Left lung (tissue), 10 donors: ENCODE results near the gene A2M. TPM values are rescaled to one million over a fixed set of nuclear protein-coding genes. Genes with fewer than 3 reads are reported as not detected.

Source experiments
- ATAC-seq: fragments of 200-7000 bp; cut with Tn5 transposase; one replicate; pipeline ENCODE4 v1.9.1; 2020; ENCODE audit warnings: moderate library complexity
- DNase-seq, 4 donors: peaks; one replicate each; pipeline ENCODE4 v3.0.0-alpha.2; 2013 to 2020
- H3K27ac ChIP-seq, 2 donors: fragments of 200-600 bp; sonication (generic) in 1 of 2; one replicate each; pipeline versions ENCODE4 v1.5.0 to v1.8.0; 2020 to 2021
- H3K27me3 ChIP-seq, 2 donors: fragments of 200-600 bp; sonication (generic) in 1 of 2; one replicate each; pipeline versions ENCODE4 v1.5.0 to v1.8.0; 2020 to 2021
- H3K36me3 ChIP-seq, 2 donors: fragments of 200-600 bp; sonication (generic) in 1 of 2; one replicate each; pipeline versions ENCODE4 v1.5.0 to v1.8.0; 2020 to 2021
- H3K4me1 ChIP-seq, 2 donors: fragments of 200-600 bp; one replicate each; pipeline ENCODE4 v1.8.0; 2021
- H3K4me3 ChIP-seq, 2 donors: fragments of 200-600 bp; sonication (generic) in 1 of 2; one replicate each; pipeline versions ENCODE4 v1.5.0 to v1.8.0; 2020 to 2021; ENCODE audit warnings: mild to moderate bottlenecking in 1 of 2
- H3K9me3 ChIP-seq, 2 donors: fragments of 200-600 bp; sonication (generic) in 1 of 2; one replicate each; pipeline versions ENCODE4 v1.5.0 to v1.8.0; 2020 to 2021
- intact Hi-C, 2 donors: fragments of 100-400 bp; cut with DNase I; formaldehyde crosslinking; loops; one replicate each; pipeline versions ENCODE4 v1.11.2 to v1.14.2; 2022
- polyA plus RNA-seq, 6 donors: library from polyadenylated mRNA; unstranded; fragments of 120-200 nt; gene quantifications; one replicate each; pipeline ENCODE4 v1.2.1, GENCODE V29; 2013; ENCODE audit not compliant: insufficient read length in 6 of 6
- total RNA-seq, 2 donors: library from RNA; stranded (reverse); fragmentation: NEBNext Ultra II Directional; extraction: Animal tissue kit (Norgen Biotek cat#: 25700); gene quantifications; one replicate each; pipeline ENCODE4 v1.2.1, GENCODE V29; 2021
- TF ChIP-seq, protein P1 (sequence below), 2 donors: fragments of 200-600 bp; sonication (generic) in 1 of 2; IDR thresholded peaks; one replicate each; pipeline versions ENCODE4 v1.5.0 to v1.8.0; 2021; ENCODE audit warnings: antibody characterized with exemption in 2 of 2
- donor health status: DM: no; HTN: yes; CAD: no.
- donor health status: DM: no; HTN: no; CAD: no.

Gene A2M
- total and polyA plus RNA-seq, 8 donors: 814 to 2,660 (median 2,105) TPM

DNA sequence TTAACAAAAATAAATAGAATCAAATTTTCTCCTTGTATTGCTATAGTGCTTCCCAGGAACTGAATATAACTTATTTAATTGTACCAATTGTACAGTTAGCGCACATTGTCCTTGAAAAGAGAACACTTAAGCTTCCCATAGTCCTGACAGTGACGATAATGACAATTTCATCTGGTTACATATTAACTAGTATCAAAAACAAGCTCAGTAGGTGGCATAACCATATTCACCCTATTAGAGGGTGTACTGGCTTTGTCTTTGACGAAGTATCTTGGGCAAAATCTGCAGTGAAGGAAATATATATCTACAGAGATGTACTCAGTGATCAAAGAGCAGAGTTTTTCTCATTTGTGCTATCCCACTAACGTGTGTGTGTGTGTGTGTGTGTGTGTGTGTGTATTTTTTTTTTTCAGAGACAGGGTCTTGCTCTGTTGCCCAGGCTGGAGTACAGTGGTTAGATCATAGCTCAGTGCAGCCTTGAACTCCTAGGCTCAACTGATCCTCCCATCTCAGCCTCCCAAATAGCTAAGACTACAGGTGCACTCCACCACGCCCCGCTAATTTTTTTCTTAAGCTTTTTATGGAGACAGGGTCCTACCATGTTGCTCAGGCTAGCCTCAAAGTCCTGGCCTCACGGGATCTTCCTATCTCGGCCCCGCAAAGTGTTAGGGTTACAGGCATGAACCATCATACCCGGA is 4.9 kb upstream of the A2M start:
- Histone ChIP-seq H3K9me3 (no peaks in the 10 kb centered on the region), H3K36me3 (no peaks in the 10 kb centered on the region), H3K4me3 (no peak overlapping the region), H3K27me3 (no peaks in the 10 kb centered on the region), H3K27ac (no peak overlapping the region), H3K4me1 (peaks cover 19 to 51% of the 10 kb centered on the region in 2 donors)
- TF ChIP-seq, protein P1, sequence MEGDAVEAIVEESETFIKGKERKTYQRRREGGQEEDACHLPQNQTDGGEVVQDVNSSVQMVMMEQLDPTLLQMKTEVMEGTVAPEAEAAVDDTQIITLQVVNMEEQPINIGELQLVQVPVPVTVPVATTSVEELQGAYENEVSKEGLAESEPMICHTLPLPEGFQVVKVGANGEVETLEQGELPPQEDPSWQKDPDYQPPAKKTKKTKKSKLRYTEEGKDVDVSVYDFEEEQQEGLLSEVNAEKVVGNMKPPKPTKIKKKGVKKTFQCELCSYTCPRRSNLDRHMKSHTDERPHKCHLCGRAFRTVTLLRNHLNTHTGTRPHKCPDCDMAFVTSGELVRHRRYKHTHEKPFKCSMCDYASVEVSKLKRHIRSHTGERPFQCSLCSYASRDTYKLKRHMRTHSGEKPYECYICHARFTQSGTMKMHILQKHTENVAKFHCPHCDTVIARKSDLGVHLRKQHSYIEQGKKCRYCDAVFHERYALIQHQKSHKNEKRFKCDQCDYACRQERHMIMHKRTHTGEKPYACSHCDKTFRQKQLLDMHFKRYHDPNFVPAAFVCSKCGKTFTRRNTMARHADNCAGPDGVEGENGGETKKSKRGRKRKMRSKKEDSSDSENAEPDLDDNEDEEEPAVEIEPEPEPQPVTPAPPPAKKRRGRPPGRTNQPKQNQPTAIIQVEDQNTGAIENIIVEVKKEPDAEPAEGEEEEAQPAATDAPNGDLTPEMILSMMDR (IDR thresholded peaks at IDR 0.05): no peak
- intact Hi-C loops: no loop called here
- ATAC-seq (no peak), DNase-seq (no peak)

DNA sequence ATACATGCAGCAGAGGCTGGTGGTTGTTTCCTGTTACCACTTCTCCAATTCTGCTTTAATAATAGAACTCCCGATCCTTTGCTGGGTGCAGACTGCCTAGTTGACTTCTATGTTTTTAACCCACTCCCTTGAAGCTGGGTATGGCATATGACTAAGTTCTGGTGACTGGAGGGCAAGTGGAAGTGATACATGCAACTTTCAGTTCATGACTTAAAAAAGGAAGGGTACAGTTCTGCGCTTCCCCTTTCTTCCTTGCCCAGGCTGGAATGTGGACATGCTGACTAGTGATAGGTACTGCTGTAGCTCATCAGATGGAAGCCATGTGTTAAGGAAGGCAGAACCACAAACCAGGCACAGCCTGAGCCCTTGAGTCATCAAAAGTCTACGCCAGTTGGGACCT is 2.4 kb upstream of the A2M start:
- DNase-seq: peak in 1 of 4 donors; percentile 62
- intact Hi-C loops: no loop called here
- ATAC-seq: peak; percentile 75
- peak overlapping the region; percentile 70 to 77 for H3K27ac ChIP-seq
- H3K4me1 ChIP-seq: peaks cover 19 to 44% of the 10 kb centered on the region in 2 donors
- H3K36me3 ChIP-seq: no peaks in the 10 kb centered on the region
- H3K27me3 ChIP-seq: no peaks in the 10 kb centered on the region
- no peak overlapping the region for H3K4me3 ChIP-seq
- TF ChIP-seq, protein P1 (IDR thresholded peaks at IDR 0.05): no peak
- H3K9me3 ChIP-seq: no peaks in the 10 kb centered on the region

DNA sequence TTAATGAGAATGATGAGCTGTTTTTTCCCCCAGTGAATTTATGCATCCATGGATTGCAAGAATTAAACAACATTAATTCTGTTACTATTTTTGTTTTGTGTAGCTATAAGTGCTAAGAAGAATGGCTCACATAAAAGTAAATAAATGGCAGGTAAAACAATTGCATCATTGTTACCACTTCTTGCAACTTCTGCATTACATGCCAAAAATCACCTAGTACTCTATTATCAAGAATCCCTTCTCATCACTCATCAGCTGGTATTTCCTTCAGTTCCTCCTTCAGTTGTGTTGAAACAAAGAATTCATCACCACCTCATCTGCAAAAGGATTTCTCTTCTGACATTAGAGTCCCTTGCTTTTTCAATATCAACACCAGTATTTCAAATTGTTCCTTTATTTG is 773 bp downstream of the A2M start:
- TF ChIP-seq, protein P1 (IDR thresholded peaks at IDR 0.05): no peak
- ATAC-seq (no peak), DNase-seq (no peak)
- peaks cover 0 to 10% of the 10 kb centered on the region in 2 donors for H3K36me3 ChIP-seq
- H3K27me3 ChIP-seq: no peaks in the 10 kb centered on the region
- H3K27ac ChIP-seq: peak overlapping the region; percentile 70 to 77
- intact Hi-C loops: no loop called here
- H3K4me3 ChIP-seq: peak overlapping the region; percentile 36 to 40
- peaks cover 27 to 39% of the 10 kb centered on the region in 2 donors for H3K4me1 ChIP-seq
- H3K9me3 ChIP-seq: no peaks in the 10 kb centered on the region

DNA sequence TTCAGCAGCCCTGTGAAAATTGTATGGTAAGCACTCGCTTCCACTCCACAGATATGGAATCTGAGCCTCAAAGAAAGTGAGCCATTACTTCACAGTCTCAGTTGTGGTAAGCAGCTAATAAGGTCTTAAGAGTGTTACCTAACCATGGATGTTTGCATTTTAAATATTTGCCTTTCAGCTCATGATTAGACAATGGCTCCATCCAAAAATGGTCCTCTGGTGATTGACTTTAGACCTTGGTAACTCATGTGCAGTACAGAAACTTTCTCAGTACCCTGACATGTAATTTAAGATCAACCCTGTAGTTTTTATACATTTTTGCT is 1.8 kb downstream of the A2M start:
- Histone ChIP-seq H3K9me3 (no peaks in the 10 kb centered on the region), H3K4me1 (peaks cover 25 to 35% of the 10 kb centered on the region in 2 donors), H3K4me3 (peak overlapping the region; percentile 36 to 40), H3K27ac (peak overlapping the region; percentile 45 to 70), H3K27me3 (no peaks in the 10 kb centered on the region), H3K36me3 (peaks cover 0 to 18% of the 10 kb centered on the region in 2 donors)
- ATAC-seq (no peak), DNase-seq (no peak)
- intact Hi-C loops: no loop called here
- TF ChIP-seq, protein P1 (IDR thresholded peaks at IDR 0.05): no peak

DNA sequence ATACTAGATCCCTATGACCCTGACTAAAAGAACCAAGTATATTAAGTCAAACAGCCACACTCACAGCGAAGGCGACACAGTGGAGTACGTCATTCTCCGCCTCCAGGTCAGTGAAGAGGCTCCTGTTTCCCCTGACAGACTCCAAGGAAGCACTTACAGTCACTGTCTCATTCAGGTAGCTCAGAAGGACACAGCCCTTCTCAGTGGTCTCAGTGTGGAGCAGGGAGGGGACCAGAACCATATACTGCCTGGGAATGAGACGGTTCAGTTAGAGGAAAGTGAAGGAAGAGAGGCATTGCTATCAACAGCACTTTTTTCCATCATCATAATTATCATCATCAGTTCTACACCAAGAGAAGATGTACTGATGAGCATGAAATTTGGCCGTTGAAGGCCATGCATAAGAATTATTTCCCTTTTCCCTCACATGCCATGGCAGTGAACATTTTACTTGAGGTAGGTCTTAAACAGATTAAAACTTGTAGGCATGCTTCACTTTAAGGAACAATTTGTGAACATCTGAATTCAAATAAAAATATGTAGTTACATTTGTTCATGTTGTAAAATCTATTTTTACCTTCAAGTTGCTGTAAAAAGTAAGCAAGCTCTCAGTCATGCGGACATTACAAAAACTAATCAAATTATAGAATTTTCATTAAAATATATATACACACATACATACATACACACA is 2.3 kb downstream of the A2M start:
- no peaks in the 10 kb centered on the region for H3K9me3 ChIP-seq
- peak overlapping the region; percentile 36 to 40 for H3K4me3 ChIP-seq
- TF ChIP-seq, protein P1 (IDR thresholded peaks at IDR 0.05): no peak
- H3K36me3 ChIP-seq: peaks cover 0 to 22% of the 10 kb centered on the region in 2 donors
- intact Hi-C loops: no loop called here
- H3K27me3 ChIP-seq: no peaks in the 10 kb centered on the region
- no peak for ATAC-seq
- DNase-seq: no peak
- H3K27ac ChIP-seq: peak overlapping the region; percentile 45 to 70
- H3K4me1 ChIP-seq: peaks cover 20 to 30% of the 10 kb centered on the region in 2 donors
